ENCODE measurements around the gene CADM3.
A peak's percentile ranks its signal among the peaks of the same experiment; 100 is the strongest.

Gene CADM3

DNA sequence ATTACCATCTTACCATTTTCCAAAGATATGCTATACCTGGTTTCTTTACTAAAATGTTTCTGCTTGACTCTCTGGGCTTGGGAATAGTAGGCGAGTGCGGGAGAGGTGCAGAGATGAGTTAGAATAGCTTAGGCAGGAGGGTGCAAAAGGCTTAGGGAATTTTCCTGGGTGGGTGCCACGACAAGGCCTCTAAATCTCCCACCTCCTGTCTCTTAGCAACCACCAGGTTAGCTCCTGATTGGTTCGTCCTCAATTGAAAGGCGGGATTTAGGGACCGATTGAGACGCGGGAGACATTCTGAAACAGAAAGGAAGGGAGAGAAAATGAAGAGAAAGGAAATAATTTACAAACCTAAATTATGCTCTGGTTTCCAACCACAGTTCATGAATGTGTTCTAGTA lies 36.4 kb downstream of the CADM3 start:
- no peak for DNase-seq

DNA sequence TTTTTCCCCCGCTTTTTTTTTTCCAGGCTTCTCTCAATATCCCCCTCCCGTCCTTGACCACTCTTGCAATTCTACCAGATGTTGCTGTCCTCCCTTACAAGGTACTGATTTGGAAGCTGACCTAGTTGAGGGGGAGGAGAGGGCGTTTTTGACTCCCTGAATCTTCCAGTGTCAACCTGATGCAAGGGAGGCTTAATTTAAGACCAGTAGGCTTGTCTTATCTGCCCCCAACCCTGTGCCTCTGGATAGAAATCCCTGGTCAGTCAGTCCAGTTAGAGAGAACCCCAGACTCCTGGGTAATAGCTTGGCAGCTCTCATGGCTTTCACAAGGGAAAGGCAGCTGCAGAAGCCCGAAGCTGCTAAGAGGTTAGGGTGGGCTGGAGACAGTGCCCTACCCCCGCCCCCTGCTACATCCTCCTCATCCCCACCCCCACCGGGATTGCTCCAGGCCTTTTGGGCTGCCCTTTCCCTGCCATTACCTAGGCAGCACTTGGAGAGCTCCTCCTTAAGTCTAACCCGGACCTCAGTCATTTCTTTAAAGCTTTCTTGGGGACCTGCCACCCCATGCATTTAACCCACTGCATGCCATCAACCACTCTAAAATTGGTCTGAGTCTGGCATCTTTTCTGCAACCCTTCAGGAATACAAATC lies 36.9 kb downstream of the CADM3 start:
- no peak for DNase-seq

DNA sequence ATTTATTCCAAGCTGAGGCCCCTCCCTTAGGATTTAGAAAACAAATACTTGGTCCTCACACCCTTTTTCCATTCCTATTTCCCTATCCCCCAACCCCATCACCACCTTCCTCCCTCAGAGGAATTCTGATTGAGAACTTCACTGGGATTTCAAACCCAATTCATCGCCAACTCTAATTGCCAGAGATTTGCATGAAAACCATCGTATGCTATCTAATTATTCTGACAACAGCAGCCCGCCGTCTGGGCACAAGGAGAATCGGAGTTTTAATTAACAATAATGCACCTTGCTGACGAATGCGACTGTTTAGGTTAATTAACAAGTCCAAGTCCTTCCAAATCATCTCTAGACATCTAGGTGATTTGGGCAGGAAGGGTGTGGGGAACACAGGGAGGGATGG lies 37.6 kb downstream of the CADM3 start:
- DNase-seq, result no peak

- DNase-seq, result peak; percentile 21 to 45
These were observed 40.1 kb downstream of the CADM3 start for GRCh38 chr1:159211331-159212136.

GRCh38 chr1:159212596-159212995 lies 41.2 kb downstream of the CADM3 start:
- DNase-seq, result no peak

DNA sequence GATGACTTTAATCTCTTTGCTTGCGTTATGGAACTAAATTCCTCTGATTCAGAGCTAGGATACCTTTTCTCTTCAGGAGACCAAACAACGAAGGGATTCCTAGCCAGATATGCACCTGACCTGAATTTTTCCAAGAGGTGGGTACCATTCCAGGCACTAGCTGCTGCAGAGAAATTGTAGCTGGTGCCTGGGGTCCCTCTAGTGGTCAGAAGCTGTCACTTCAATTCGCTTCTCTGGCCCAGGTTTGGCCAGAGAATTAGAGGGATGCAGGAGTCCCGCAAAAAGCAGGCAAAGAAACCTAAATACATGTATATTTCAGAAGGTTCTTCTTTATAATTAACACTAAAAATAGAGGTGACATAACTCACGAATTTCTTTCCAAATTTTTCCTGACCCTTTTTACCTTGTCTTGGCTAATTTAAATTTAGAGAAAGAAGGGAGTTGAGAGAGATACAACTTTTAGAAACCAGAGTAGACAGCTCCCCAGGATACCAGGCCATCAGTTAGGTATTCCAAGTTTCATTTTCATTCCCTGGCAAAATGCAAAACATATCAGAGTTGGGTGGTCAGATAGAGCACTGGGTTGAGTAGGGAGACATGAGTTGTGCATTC lies 42.8 kb downstream of the CADM3 start:
- peak in 1 of 2 experiments; percentile 23 for DNase-seq

GRCh38 chr1:159218649-159219636 lies 47.5 kb downstream of the CADM3 start:
- no peak for DNase-seq

- no peak for DNase-seq
These were observed 50.9 kb downstream of the CADM3 start for GRCh38 chr1:159222075-159222865.

DNA sequence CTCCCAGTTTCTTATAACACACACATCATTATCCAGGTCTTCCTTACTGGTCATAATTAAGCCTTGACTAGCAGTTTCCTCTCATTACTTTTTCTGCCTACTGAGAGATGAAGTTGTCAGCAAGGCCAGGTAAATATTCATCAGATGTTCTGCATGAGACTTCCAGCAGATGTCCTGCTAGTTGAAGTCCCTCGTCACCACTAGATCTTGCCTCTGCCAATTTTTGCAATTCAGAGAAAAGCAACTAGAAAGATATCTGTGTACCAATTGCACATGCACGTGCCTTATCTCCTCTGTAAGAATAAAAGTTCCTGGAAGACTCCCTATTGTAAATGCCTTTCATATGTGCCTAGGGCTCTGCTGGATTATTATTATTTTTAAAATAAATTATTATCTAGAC lies 51.6 kb downstream of the CADM3 start:
- DNase-seq, result no peak

DNA sequence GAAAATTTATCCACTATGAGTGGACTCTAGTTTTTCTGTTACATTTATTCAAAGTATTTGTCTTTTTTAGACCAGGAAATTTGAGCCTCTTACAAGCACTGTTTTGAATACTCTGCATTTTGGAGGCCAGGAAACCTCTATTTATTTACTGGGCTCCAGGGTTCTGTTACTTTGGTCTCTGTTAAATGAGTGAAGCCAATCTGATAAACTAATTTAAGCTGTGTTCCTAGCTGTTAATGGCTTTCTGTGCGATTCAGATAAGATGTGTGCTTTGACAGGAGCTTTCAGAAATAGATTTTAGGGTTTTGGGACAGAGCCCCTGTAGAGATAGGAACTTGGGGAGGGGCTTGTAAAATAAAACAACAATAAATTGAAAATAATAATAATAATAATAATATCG lies 57.1 kb downstream of the CADM3 start:
- no peak for DNase-seq

DNA sequence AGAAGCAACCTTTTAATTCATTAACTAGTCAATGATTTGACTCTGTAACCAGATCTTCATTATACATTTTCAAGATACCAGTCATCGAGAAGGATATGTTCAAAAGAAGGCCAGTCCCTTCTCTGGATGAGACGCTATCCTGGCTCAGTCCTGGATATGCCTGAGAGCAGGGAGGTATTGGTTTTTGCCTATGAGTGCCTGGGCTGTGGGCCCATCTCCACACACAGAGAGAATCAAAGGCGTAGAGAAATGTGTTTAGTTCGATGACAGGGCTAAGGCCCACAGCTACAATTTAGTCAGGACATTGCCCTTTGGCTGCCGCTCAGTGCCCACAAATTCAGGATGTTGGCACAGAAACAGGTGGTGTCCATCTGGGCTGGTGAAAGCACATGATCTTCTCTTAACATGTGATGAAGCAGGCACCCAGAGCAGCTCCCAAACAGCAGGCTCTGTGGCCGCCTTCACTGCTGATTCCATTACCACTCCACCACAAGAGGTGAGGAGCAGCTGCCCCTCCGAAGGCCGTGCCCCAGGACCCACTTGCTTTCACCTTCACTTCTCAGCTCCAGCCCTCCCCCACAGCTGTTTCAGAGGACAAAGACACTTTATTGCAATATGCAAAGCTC lies 58.0 kb downstream of the CADM3 start:
- DNase-seq, result no peak

- no peak for DNase-seq
These were observed 58.5 kb downstream of the CADM3 start for GRCh38 chr1:159229896-159230295.

- no peak for DNase-seq
These were observed 68.3 kb downstream of the CADM3 start for GRCh38 chr1:159239551-159240220.

- no peak for DNase-seq
These were observed 75.9 kb downstream of the CADM3 start for GRCh38 chr1:159247266-159247665.

GRCh38 chr1:159248311-159248710 lies 76.9 kb downstream of the CADM3 start:
- no peak for DNase-seq

DNA sequence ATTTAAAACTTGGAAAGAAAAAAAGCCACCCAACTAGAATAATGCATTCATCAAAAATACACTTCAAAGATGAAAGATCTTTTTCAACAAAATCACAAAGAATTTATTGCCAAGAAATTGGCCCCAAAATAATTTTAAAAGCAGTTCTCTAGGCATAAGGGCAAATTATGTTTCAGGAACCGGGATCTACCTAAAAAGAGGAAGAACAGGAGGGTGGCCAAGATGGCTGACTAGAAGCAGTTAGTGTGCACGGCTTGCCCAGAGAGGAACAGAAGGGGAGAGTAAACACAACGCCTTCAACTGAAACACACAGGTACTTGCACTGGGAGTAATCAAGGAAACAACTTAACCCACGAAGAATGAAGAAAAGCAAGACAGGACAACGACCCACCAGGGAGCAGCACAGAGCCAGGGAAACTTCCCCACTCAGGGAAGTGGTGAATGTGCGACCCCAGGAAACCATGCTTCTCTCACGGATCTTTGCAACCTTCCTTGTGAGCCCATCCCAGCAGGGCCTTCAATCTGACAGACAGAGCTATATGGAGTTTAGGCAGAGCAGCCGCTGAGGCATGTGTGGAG lies 79.3 kb downstream of the CADM3 start:
- no peak for DNase-seq
